Measurements from ENCODE around the gene PDE6A. TPM values are rescaled to one million over a fixed set of nuclear protein-coding genes. Genes with fewer than 3 reads are reported as not detected.

Gene PDE6A
- total and polyA plus RNA-seq, 9 donors = 0.03 to 0.35 (median 0.08) TPM; not detected in 3

DNA sequence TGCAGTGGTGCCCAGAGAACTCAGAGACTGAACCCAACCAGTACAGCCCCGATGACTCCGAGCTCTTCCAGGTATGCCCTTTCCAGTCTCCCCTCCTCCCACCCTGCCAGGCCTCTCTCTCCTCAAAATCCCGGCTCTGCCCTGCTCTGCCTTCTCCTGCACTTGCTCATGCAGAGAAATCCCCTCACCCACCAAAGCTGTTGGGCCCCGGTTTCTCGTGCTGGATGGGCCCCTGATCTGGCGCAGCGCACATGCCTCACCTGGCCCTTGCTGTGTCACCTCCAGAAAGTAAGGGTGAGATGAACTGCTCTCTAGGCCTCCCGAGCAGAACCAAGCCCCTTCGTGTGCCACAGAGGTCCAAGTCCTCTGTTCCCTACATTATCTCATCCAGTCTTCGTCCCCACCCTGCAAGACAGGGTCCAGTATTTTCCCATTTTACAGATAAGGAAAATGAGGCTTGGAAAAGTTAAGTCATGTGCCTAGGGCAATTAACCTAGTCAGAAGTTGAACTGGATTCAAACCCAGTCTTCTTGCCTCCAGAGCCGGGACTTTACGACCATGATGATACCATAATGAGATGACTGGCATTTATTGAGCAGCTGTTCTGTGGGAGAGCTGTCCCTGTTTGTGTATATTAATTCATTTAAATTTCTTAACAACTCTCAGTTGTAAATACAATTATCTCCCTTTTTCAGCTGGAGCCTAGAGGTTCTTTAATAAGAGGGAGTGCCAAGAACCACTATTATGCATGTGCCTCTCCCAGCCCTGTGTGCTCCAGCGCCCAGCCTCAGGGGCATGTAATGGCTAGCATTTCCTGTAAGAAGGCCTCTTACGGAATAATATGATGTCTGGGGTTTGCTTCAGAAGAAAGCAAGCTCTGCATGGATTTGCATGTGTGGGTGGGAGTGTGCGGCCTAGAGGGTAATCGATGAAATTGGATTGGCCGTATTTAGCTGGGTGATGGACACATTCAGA is 123.8 kb downstream of the PDE6A start:
- Histone ChIP-seq H3K27me3 (ENCODE audit: control insufficient read depth, insufficient read depth, low read length) (no peaks in the 10 kb centered on the region), H3K9me3 (replicated peaks; ENCODE audit: control insufficient read depth, low read depth, low read length) (no peaks in the 10 kb centered on the region), H3K4me1 (ENCODE audit: control insufficient read depth, insufficient read depth, low read length) (peaks cover 62% of the 10 kb centered on the region), H3K4me3 (ENCODE audit: low read length) (no peak overlapping the region), H3K27ac (ENCODE audit: low read length) (peak overlapping the region; percentile 4), H3K36me3 (ENCODE audit: control insufficient read depth, insufficient read depth, low read length) (peaks cover 5% of the 10 kb centered on the region)
- 92% methylated on average over 9 of the region's 17 CpGs for WGBS (ENCODE audit: insufficient coverage)
- no peak for DNase-seq

DNA sequence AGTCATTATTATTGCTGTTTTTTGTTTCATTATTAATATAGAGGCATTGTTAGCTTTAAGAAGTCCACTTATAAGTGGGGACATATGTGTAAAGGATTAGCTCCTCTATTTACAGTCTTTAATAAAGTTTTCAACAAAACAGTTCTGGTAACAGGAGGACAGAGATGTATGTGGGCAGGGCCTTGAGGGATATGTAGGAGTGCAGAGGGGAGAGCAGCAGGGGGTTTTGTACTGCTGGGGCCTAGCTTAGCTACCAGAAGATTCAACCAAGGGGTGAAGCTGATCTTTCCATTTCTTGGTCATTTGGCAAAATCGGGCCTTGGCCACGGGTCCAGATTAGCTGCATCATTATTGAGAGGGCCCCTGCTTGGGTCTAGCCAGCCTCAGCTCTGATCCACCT is 124.6 kb downstream of the PDE6A start:
- WGBS (ENCODE audit: insufficient coverage) = 79% methylated on average over 2 of the region's 2 CpGs
- Histone ChIP-seq H3K9me3 (replicated peaks; ENCODE audit: control insufficient read depth, low read depth, low read length) (no peaks in the 10 kb centered on the region), H3K4me3 (ENCODE audit: low read length) (no peak overlapping the region), H3K27ac (ENCODE audit: low read length) (peak overlapping the region; percentile 4), H3K36me3 (ENCODE audit: control insufficient read depth, insufficient read depth, low read length) (no peaks in the 10 kb centered on the region), H3K27me3 (ENCODE audit: control insufficient read depth, insufficient read depth, low read length) (no peaks in the 10 kb centered on the region), H3K4me1 (ENCODE audit: control insufficient read depth, insufficient read depth, low read length) (peaks cover 58% of the 10 kb centered on the region)
- DNase-seq = no peak

DNA sequence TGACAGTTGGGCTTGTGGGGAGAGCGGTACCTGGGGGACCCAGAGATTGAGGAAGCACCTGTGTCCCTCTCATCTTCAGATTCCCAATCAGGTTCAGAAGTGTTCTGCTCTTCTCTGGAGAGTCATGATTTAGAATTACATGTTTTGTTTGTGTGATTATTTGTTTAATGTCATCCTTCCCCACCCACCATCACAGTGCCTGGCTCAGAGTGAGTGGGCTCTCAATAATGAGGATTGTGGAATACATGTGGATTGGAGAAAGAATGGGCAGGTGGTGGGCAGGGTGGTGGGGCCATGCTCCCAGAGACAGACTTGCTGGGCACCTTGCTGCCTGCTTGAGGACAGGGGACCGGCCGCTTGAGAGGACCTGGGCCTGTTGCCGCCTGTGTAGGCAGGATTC is 126.5 kb downstream of the PDE6A start:
- H3K4me1 ChIP-seq (ENCODE audit: control insufficient read depth, insufficient read depth, low read length) = peaks cover 48% of the 10 kb centered on the region

DNA sequence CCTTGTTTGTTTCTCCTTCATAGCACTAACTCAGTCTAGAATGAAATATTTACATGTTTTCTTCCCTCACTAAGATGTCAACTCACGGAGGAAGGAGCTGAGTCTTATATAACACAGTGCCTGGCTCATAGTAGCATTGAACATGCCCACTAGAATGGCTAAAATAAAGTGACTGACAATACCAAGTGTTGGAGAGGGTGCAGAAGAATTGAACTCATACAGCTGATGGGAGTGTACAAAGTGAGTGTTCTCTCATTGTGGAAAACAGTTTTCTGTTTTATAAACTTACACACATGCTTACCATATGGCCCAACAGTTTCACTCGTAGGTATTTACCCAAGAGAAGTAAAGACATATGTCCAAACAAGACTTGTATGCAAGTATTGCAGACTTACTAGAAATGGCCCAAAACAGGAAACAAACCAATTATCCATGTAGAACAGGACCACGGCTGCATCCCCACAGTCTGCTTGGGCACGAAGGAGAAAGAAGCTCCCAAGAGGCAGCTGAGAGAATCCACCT is 127.0 kb downstream of the PDE6A start:
- no peaks in the 10 kb centered on the region for H3K9me3 ChIP-seq (replicated peaks; ENCODE audit: control insufficient read depth, low read depth, low read length)
- peaks cover 45% of the 10 kb centered on the region for H3K4me1 ChIP-seq (ENCODE audit: control insufficient read depth, insufficient read depth, low read length)
- H3K27me3 ChIP-seq (ENCODE audit: control insufficient read depth, insufficient read depth, low read length) = no peaks in the 10 kb centered on the region
- DNase-seq = no peak
- no peaks in the 10 kb centered on the region for H3K36me3 ChIP-seq (ENCODE audit: control insufficient read depth, insufficient read depth, low read length)
- no peak overlapping the region for H3K27ac ChIP-seq (ENCODE audit: low read length)
- 33% methylated on average over 2 of the region's 4 CpGs for WGBS (ENCODE audit: insufficient coverage)
- H3K4me3 ChIP-seq (ENCODE audit: low read length) = no peak overlapping the region

More for the DNA sequence above, 126.5 kb downstream of the PDE6A start:
- H3K27ac ChIP-seq (ENCODE audit: low read length) = no peak overlapping the region
- no peaks in the 10 kb centered on the region for H3K36me3 ChIP-seq (ENCODE audit: control insufficient read depth, insufficient read depth, low read length)
- DNase-seq = no peak
- H3K9me3 ChIP-seq (replicated peaks; ENCODE audit: control insufficient read depth, low read depth, low read length) = no peaks in the 10 kb centered on the region
- H3K4me3 ChIP-seq (ENCODE audit: low read length) = no peak overlapping the region
- no peaks in the 10 kb centered on the region for H3K27me3 ChIP-seq (ENCODE audit: control insufficient read depth, insufficient read depth, low read length)
- WGBS (ENCODE audit: insufficient coverage) = no CpG with 5 or more reads among the region's 4 CpGs

DNA sequence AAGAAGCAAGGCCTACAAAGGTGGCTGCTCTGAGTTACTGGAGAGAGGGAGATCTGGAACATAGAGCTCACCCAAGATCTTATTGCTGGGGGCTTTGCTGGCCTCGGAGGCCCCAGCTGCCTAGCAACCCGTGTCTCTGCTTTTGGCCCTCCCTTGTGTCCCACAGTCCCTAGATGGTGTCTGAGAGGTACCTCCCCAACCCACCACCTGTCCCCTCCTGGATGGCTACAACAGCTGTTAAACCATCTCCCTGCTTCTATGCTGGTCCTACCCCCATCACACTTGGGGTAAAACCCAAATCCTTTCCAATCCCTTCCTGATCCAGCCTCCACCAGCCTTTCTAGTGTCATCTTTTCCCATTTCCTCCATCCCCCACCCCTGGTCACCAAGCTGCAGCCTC is 127.9 kb downstream of the PDE6A start:
- Histone ChIP-seq H3K36me3 (ENCODE audit: control insufficient read depth, insufficient read depth, low read length) (no peaks in the 10 kb centered on the region), H3K4me3 (ENCODE audit: low read length) (no peak overlapping the region), H3K4me1 (ENCODE audit: control insufficient read depth, insufficient read depth, low read length) (peaks cover 45% of the 10 kb centered on the region), H3K9me3 (replicated peaks; ENCODE audit: control insufficient read depth, low read depth, low read length) (no peaks in the 10 kb centered on the region), H3K27me3 (ENCODE audit: control insufficient read depth, insufficient read depth, low read length) (no peaks in the 10 kb centered on the region), H3K27ac (ENCODE audit: low read length) (no peak overlapping the region)
- WGBS (ENCODE audit: insufficient coverage) = 67% methylated on average over 2 of the region's 2 CpGs
- DNase-seq = no peak

DNA sequence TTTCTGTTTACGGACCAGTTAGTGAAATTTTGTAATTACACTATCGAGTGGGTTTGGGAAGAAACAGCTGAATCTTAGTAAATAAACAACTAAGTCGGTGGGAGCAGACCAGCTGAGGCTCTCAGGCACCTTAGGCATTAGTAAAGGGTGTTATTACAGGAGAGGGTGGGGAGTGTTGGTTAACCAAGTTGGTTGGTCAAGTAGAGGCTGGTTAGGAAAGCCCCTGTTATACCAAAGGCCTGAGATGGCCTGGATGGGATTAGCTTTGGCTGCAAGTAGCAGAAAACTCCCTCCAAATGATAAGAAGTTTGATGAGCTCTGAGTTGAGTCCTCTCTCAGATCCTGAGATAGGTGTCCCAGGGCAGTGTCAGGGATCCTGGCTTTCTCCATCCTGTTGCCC is 133.1 kb downstream of the PDE6A start:
- H3K27ac ChIP-seq (ENCODE audit: low read length) = no peak overlapping the region
- no peaks in the 10 kb centered on the region for H3K27me3 ChIP-seq (ENCODE audit: control insufficient read depth, insufficient read depth, low read length)
- no peaks in the 10 kb centered on the region for H3K9me3 ChIP-seq (replicated peaks; ENCODE audit: control insufficient read depth, low read depth, low read length)
- no peaks in the 10 kb centered on the region for H3K36me3 ChIP-seq (ENCODE audit: control insufficient read depth, insufficient read depth, low read length)
- DNase-seq = no peak
- H3K4me1 ChIP-seq (ENCODE audit: control insufficient read depth, insufficient read depth, low read length) = peaks cover 60% of the 10 kb centered on the region
- 80% methylated on average over 3 of the region's 3 CpGs for WGBS (ENCODE audit: insufficient coverage)
- H3K4me3 ChIP-seq (ENCODE audit: low read length) = no peak overlapping the region

DNA sequence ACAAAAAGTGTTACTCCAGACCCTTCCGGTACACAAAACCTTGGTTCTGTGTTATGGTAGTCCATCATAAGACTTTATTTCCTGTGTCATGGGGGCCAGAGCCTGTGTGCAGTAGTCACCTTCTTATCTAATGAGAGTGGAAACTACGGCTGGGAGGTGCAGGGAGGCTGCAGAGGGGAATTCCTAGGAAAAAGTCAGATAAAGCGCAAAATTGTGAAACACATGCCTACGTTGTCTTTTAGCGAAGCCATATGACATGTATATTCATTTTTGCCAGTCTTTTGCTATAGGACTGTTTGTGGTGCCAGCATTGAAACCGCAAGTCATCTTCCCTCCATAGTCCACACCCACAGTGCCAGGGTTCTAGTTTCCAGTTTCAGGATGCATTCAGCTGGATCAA is 133.7 kb downstream of the PDE6A start:
- 76% methylated on average over 2 of the region's 6 CpGs for WGBS (ENCODE audit: insufficient coverage)
- Histone ChIP-seq H3K27me3 (ENCODE audit: control insufficient read depth, insufficient read depth, low read length) (no peaks in the 10 kb centered on the region), H3K4me3 (ENCODE audit: low read length) (no peak overlapping the region), H3K4me1 (ENCODE audit: control insufficient read depth, insufficient read depth, low read length) (peaks cover 63% of the 10 kb centered on the region), H3K9me3 (replicated peaks; ENCODE audit: control insufficient read depth, low read depth, low read length) (no peaks in the 10 kb centered on the region), H3K27ac (ENCODE audit: low read length) (peak overlapping the region; percentile 16), H3K36me3 (ENCODE audit: control insufficient read depth, insufficient read depth, low read length) (no peaks in the 10 kb centered on the region)
- DNase-seq = no peak

DNA sequence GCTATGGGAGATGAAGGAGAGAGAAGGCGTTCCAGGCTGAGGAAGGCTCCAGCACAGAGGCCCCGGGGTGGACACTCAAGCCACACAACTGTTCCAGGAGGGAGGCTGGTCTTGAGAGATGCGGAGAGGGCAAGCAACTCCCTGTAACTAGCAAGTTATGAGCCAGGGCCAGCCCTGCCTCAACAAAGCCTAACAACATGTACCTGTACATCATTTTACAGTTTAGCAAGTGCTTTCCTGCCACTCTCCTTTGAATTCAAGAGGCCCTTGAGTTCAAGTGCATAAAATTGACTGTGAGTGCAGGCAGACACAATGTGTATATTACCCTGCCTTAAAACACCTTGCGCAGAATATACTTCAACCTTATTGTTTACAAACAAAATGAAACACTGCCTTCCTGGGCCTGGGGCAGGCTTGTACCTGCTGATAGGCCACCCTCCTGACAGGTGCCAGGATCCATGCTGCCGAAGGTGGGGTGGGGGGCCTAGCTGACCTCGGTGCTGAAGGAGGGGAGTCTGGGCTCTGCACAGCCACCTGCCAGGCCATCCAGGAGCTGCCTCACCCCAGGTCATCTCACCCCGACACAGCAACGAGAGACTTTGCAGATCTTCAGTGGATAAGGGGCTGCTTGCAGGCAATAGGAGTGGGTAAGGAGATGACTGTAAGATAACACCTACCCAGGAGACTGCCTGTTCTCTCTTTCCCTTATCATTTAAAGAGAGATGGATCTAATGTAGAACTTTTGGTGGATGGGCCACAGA is 134.5 kb downstream of the PDE6A start:
- Histone ChIP-seq H3K4me1 (ENCODE audit: control insufficient read depth, insufficient read depth, low read length) (peaks cover 67% of the 10 kb centered on the region), H3K36me3 (ENCODE audit: control insufficient read depth, insufficient read depth, low read length) (no peaks in the 10 kb centered on the region), H3K4me3 (ENCODE audit: low read length) (no peak overlapping the region), H3K27ac (ENCODE audit: low read length) (no peak overlapping the region), H3K9me3 (replicated peaks; ENCODE audit: control insufficient read depth, low read depth, low read length) (no peaks in the 10 kb centered on the region), H3K27me3 (ENCODE audit: control insufficient read depth, insufficient read depth, low read length) (no peaks in the 10 kb centered on the region)
- WGBS (ENCODE audit: insufficient coverage) = 77% methylated on average over 3 of the region's 8 CpGs
- no peak for DNase-seq

DNA sequence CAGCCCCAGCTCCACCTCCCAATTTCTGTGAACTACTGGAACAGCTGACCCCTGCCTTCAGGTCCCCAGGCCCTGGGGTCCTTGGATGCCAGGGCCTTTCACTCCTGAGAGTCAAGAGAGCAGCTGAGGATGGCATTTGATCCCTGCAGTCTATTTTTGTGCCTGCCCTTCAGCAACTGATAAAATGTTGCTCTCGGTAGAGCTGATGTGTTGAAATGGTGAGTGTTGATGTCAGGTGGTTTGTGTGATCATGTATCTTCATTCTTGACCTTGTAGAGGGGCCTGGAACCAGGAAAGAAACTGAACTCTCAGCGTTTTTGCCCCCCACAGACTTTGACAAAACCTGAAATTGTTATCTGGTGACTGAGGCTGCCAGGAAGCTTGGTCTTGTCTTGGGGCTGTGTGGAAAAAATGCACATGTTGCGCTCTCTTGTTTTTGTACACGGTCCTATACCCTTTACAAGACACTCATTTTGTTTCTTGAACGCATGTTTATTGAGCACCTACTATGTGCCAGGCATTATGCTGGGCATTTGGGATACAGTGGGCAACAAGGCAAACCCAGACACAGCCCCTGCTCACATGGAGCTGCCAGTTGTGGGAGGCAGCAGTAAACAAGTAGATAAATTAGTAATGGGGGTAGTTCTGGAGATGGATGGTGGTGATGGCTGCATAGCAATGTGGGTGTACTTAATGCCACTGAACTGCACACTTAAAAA is 136.2 kb downstream of the PDE6A start:
- no peaks in the 10 kb centered on the region for H3K36me3 ChIP-seq (ENCODE audit: control insufficient read depth, insufficient read depth, low read length)
- 67% methylated on average over 1 of the region's 5 CpGs for WGBS (ENCODE audit: insufficient coverage)
- H3K4me1 ChIP-seq (ENCODE audit: control insufficient read depth, insufficient read depth, low read length) = peaks cover 77% of the 10 kb centered on the region
- peak overlapping the region; percentile 73 for H3K27ac ChIP-seq (ENCODE audit: low read length)
- H3K4me3 ChIP-seq (ENCODE audit: low read length) = no peak overlapping the region
- no peaks in the 10 kb centered on the region for H3K9me3 ChIP-seq (replicated peaks; ENCODE audit: control insufficient read depth, low read depth, low read length)
- no peaks in the 10 kb centered on the region for H3K27me3 ChIP-seq (ENCODE audit: control insufficient read depth, insufficient read depth, low read length)
- DNase-seq = peak; percentile 79
